HCT116 (cell line): ENCODE data around the gene NSMCE3.

Source experiments
- POLR2A ChIP-seq: IDR thresholded peaks from 2 replicates; pipeline ENCODE4 v1.7.0; 2011; ENCODE audit warnings: borderline replicate concordance; ENCODE audit not compliant: insufficient read depth, insufficient read length; ENCODE audit errors: extremely low read depth
- POLR2AphosphoS5 ChIP-seq: IDR thresholded peaks from 2 replicates; pipeline ENCODE4 v1.6.1; 2011; ENCODE audit warnings: mild to moderate bottlenecking, low read depth, low read length, moderate library complexity
- RAD21 ChIP-seq: IDR thresholded peaks from 2 replicates; pipeline ENCODE4 v1.6.1; 2012; ENCODE audit warnings: low read depth, mild to moderate bottlenecking
- SIN3A ChIP-seq: IDR thresholded peaks from 2 replicates; pipeline ENCODE4 v1.6.1; 2012; ENCODE audit warnings: low read depth
- YY1 ChIP-seq: IDR thresholded peaks from 2 replicates; pipeline ENCODE4 v1.6.1; 2011; ENCODE audit warnings: low read length, low read depth, moderate library complexity, mild to moderate bottlenecking; ENCODE audit not compliant: insufficient replicate concordance; ENCODE audit errors: extremely low read depth
- ZFX ChIP-seq: fragments of 450-650 bp; IDR thresholded peaks from 2 replicates; pipeline ENCODE4 v1.6.1; 2017
- TF ChIP-seq, protein P1 (sequence below), 3 experiments: fragments of 200-600 bp in 1 of 3; sonication (generic) in 1 of 3; IDR thresholded peaks in 2 of 3; conservative IDR thresholded peaks in 1 of 3; 2 replicates each; pipeline ENCODE4 v1.5.1; 2012 to 2017; ENCODE audit warnings: low read depth in 2 of 3, low read length in 2 of 3, antibody characterized with exemption in 1 of 3, borderline replicate concordance in 1 of 3, control low read depth in 1 of 3, mild to moderate bottlenecking in 1 of 3, mixed read lengths in 1 of 3, mixed run types in 1 of 3, moderate library complexity in 1 of 3; ENCODE audit not compliant: insufficient read depth in 1 of 3

DNA sequence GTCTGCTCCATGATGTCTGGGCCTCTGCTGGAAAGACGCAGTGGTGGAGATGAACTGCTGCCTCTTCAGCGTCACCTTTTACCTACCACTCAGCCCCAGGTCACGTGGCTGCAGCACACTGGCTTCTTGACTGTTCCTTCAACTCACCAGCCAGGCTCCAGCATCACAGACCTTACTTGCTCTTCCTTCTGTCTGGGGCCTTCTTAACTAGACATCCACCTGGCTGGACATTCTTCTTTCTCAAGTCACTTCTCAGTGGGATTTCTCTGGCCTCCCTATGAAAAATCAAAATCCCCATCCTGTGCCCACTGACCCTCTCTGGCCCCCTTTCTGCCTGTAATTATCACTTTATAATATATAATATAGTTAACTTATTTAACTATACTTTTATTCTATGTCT lies 29.7 kb upstream of the NSMCE3 start:
- TF ChIP-seq, protein P1, sequence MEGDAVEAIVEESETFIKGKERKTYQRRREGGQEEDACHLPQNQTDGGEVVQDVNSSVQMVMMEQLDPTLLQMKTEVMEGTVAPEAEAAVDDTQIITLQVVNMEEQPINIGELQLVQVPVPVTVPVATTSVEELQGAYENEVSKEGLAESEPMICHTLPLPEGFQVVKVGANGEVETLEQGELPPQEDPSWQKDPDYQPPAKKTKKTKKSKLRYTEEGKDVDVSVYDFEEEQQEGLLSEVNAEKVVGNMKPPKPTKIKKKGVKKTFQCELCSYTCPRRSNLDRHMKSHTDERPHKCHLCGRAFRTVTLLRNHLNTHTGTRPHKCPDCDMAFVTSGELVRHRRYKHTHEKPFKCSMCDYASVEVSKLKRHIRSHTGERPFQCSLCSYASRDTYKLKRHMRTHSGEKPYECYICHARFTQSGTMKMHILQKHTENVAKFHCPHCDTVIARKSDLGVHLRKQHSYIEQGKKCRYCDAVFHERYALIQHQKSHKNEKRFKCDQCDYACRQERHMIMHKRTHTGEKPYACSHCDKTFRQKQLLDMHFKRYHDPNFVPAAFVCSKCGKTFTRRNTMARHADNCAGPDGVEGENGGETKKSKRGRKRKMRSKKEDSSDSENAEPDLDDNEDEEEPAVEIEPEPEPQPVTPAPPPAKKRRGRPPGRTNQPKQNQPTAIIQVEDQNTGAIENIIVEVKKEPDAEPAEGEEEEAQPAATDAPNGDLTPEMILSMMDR (IDR thresholded peaks at IDR 0.05 in 2 of 3, conservative IDR thresholded peaks at IDR 0.05 in 1 of 3; ENCODE audit: borderline replicate concordance in 1 of 3, insufficient read depth in 1 of 3, low read depth in 2 of 3, low read length in 2 of 3): no peak
- TF ChIP-seq YY1 (no peak), SIN3A (no peak), POLR2AphosphoS5 (no peak), RAD21 (no peak), POLR2A (no peak), ZFX (no peak)
